ENCODE measurements around the gene MRPL40.

DNA sequence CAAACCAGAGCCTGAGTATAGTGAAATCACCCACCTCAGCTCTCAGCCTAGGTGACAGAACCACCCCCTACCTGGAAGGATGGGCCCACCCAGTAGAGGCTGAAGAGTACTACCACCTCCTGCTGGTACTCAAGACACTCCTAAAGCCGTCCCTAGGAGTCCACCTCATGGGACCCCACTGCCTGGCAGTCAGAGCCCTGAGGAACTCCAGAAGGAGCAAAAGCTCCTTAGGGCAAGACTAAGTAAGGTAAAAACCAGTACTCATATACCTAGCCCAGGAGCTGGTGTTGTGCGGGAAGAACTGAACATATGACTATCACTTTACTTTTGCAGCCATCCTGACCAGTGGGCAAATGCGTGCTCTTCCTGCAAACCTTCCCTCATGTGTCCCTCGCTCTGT is 37.1 kb upstream of the MRPL40 start:
- no peak for TF ChIP-seq CTCF (IDR thresholded peaks at IDR 0.05)
- no peak for TF ChIP-seq POLR2A (IDR thresholded peaks at IDR 0.05)
